SK-N-SH (cell line): ENCODE results near the gene IGSF9. TPM values are rescaled to one million over a fixed set of nuclear protein-coding genes. Genes with fewer than 3 reads are reported as not detected.
A peak's percentile ranks its signal among the peaks of the same experiment; 100 is the strongest.

ENCODE experiments used
- CTCF ChIA-PET: fragments of 300-600, 350-600 bp; formaldehyde crosslinking; extraction: SDS; loops from one replicate; lab custom pipeline; 2021; lab: Yijun Ruan, JAX
- POLR2A ChIA-PET: fragments of 350-600 bp; sonication (Branson Sonifier 250); formaldehyde crosslinking; extraction: SDS; loops from one replicate; lab custom pipeline; 2020; ENCODE audit warnings: antibody characterized with exemption, inconsistent platforms; lab: Yijun Ruan, JAX
- DNase-seq: peaks from one replicate; pipeline ENCODE4 v3.0.0; 2012
- H2AFZ ChIP-seq: fragments of 200-600 bp; sonication (generic); 2 replicates; pipeline ENCODE4 v1.8.1; 2016; ENCODE audit warnings: antibody characterized with exemption, mild to moderate bottlenecking, low read depth
- H3F3A ChIP-seq: fragments of 200-600 bp; sonication (generic); replicated peaks from 2 replicates; pipeline ENCODE3; 2016; ENCODE audit warnings: antibody characterized with exemption, mild to moderate bottlenecking; ENCODE audit not compliant: insufficient read depth
- H3K27ac ChIP-seq, 2 experiments: fragments of 200-500 bp in 1 of 2; fragments of 200-600 bp in 1 of 2; sonication (Bioruptor generic) in 1 of 2; sonication (generic), shearing (Covaris generic) in 1 of 2; 2 replicates each; pipeline versions ENCODE4 v1.5.1 to v1.6.1; 2014 to 2016; ENCODE audit warnings: low read depth in 2 of 2, inconsistent platforms in 1 of 2, low read length in 1 of 2, mild to moderate bottlenecking in 1 of 2, mixed read lengths in 1 of 2
- H3K27me3 ChIP-seq: fragments of 200-600 bp; sonication (generic), shearing (Covaris generic); 2 replicates; pipeline ENCODE4 v1.6.1; 2016; ENCODE audit warnings: mixed run types; ENCODE audit not compliant: insufficient read depth
- H3K36me3 ChIP-seq, 2 experiments: fragments of 200-500 bp in 1 of 2; fragments of 200-600 bp in 1 of 2; sonication (Bioruptor generic) in 1 of 2; sonication (generic) in 1 of 2; replicated peaks in 1 of 2; 2 replicates each; pipeline versions ENCODE3 to v1.5.1; 2014 to 2016; ENCODE audit warnings: low read length in 1 of 2, mild to moderate bottlenecking in 1 of 2; ENCODE audit not compliant: insufficient read depth in 2 of 2, control insufficient read depth in 1 of 2
- H3K4me1 ChIP-seq, 2 experiments: fragments of 200-500 bp in 1 of 2; fragments of 200-600 bp in 1 of 2; sonication (Bioruptor generic) in 1 of 2; sonication (generic), shearing (Covaris generic) in 1 of 2; 2 replicates each; pipeline versions ENCODE4 v1.5.1 to v1.6.1; 2014 to 2016; ENCODE audit warnings: low read depth in 1 of 2, low read length in 1 of 2, mixed run types in 1 of 2; ENCODE audit not compliant: insufficient read depth in 2 of 2, control insufficient read depth in 1 of 2
- H3K4me2 ChIP-seq: fragments of 200-600 bp; sonication (generic), shearing (Covaris generic); 2 replicates; pipeline ENCODE4 v1.6.1; 2017; ENCODE audit warnings: mixed run types
- H3K4me3 ChIP-seq, 2 experiments: fragments of 200-500 bp in 1 of 2; fragments of 200-600 bp in 1 of 2; sonication (Bioruptor generic) in 1 of 2; sonication (generic), shearing (Covaris generic) in 1 of 2; 2 replicates each; pipeline versions ENCODE4 v1.5.1 to v1.8.1; 2014 to 2016; ENCODE audit warnings: low read depth in 2 of 2, inconsistent platforms in 1 of 2, low read length in 1 of 2, mild to moderate bottlenecking in 1 of 2, mixed read lengths in 1 of 2, moderate library complexity in 1 of 2
- H3K79me2 ChIP-seq: fragments of 200-600 bp; sonication (generic); 2 replicates; pipeline ENCODE4 v1.8.1; 2017; ENCODE audit warnings: mild to moderate bottlenecking; ENCODE audit not compliant: insufficient read depth
- H3K9ac ChIP-seq: fragments of 200-600 bp; sonication (generic); 2 replicates; pipeline ENCODE4 v1.6.1; 2017; ENCODE audit warnings: mixed run types
- H3K9me2 ChIP-seq: fragments of 200-600 bp; sonication (generic); 2 replicates; pipeline ENCODE4 v1.6.1; 2017; ENCODE audit warnings: mixed run types
- H3K9me3 ChIP-seq: fragments of 200-600 bp; sonication (generic); 2 replicates; pipeline ENCODE4 v1.6.1; 2017; ENCODE audit warnings: mixed run types, mild to moderate bottlenecking, moderate library complexity
- H4K20me1 ChIP-seq: fragments of 200-600 bp; sonication (generic); 2 replicates; pipeline ENCODE4 v1.6.1; 2017; ENCODE audit warnings: mild to moderate bottlenecking, mixed run types; ENCODE audit not compliant: insufficient read depth
- EZH2phosphoT487 ChIP-seq: fragments of 200-600 bp; sonication (generic); IDR thresholded peaks from 2 replicates; pipeline ENCODE4 v1.6.1; 2017; ENCODE audit warnings: low read depth, mixed run types, mild to moderate bottlenecking, antibody characterized with exemption, moderate library complexity, borderline replicate concordance
- FOSL2 ChIP-seq: IDR thresholded peaks from 2 replicates; pipeline ENCODE4 v1.4.0; 2012; ENCODE audit warnings: low read depth, mild to moderate bottlenecking, moderate library complexity, borderline replicate concordance
- FOXJ3 ChIP-seq: sonication (generic); formaldehyde crosslinking; IDR thresholded peaks from 2 replicates; pipeline ENCODE4 v1.5.1; 2020; ENCODE audit warnings: mild to moderate bottlenecking, missing genetic modification reagents
- IRF3 ChIP-seq: fragments of 150-350 bp; IDR thresholded peaks from 2 replicates; pipeline ENCODE4 v1.6.1; 2016; ENCODE audit warnings: mild to moderate bottlenecking, low read depth, low read length
- MAX ChIP-seq: IDR thresholded peaks from 2 replicates; pipeline ENCODE4 v1.4.0; 2012; ENCODE audit warnings: low read depth
- MXI1 ChIP-seq: IDR thresholded peaks from 2 replicates; pipeline ENCODE4 v1.6.1; 2012; ENCODE audit warnings: mild to moderate bottlenecking, low read depth, low read length, improper control_type of control experiment
- NFIC ChIP-seq: IDR thresholded peaks from 2 replicates; pipeline ENCODE4 v1.4.0; 2012; ENCODE audit warnings: borderline replicate concordance
- NRF1 ChIP-seq: IDR thresholded peaks from 2 replicates; pipeline ENCODE4 v1.6.1; 2012; ENCODE audit warnings: low read depth, mild to moderate bottlenecking, low read length
- PBX3 ChIP-seq: IDR thresholded peaks from 2 replicates; pipeline ENCODE4; 2012
- POLR2AphosphoS5 ChIP-seq: IDR thresholded peaks from 2 replicates; pipeline ENCODE4 v1.6.1; 2012; ENCODE audit warnings: low read depth, low read length
- REST ChIP-seq: IDR thresholded peaks from 2 replicates; pipeline ENCODE4 v1.6.1; 2012; ENCODE audit warnings: mild to moderate bottlenecking, low read depth, low read length, moderate library complexity
- SIN3A ChIP-seq: IDR thresholded peaks from 2 replicates; pipeline ENCODE4 v1.6.1; 2012; ENCODE audit warnings: low read depth, mild to moderate bottlenecking, low read length, moderate library complexity, borderline replicate concordance
- SMC3 ChIP-seq: IDR thresholded peaks from 2 replicates; pipeline ENCODE4 v1.6.1; 2012; ENCODE audit warnings: low read depth, low read length, improper control_type of control experiment
- TAF1 ChIP-seq: IDR thresholded peaks from 2 replicates; pipeline ENCODE4 v1.6.1; 2012; ENCODE audit warnings: low read depth, mild to moderate bottlenecking, low read length, moderate library complexity, borderline replicate concordance
- TEAD4 ChIP-seq: IDR thresholded peaks from 2 replicates; pipeline ENCODE4 v1.4.0; 2012; ENCODE audit warnings: mild to moderate bottlenecking, borderline replicate concordance; ENCODE audit not compliant: insufficient read depth
- YY1 ChIP-seq: IDR thresholded peaks from 2 replicates; pipeline ENCODE4 v1.4.0; 2012; ENCODE audit warnings: low read depth, mild to moderate bottlenecking
- ZBTB33 ChIP-seq: IDR thresholded peaks from 2 replicates; pipeline ENCODE4 v1.4.0; 2012; ENCODE audit warnings: low read depth, borderline replicate concordance
- WGBS: methylation state at CpG from one replicate; pipeline ENCODE4 v1.1.6; 2017; ENCODE audit warnings: low lambda C conversion rate; 5-methylcytosine and 5-hydroxymethylcytosine counted together
- polyA plus RNA-seq, 3 experiments: library from polyadenylated mRNA; depleted of rRNA; stranded (reverse); fragments of >200 nt; gene quantifications; 2 replicates each; pipeline ENCODE4 v1.2.3, GENCODE V29; 2012

Gene IGSF9
- polyA plus RNA-seq, 1 of the 3 experiments (the other 2 are of a cell fraction): 2.4 TPM

GRCh38 chr1:159924791-159925718 is 20.4 kb downstream of the IGSF9 start, which contains the start of gene TAGLN2 (continued):
- TF ChIP-seq TAF1: peak; percentile 98
- no peak for TF ChIP-seq SMC3
- TF ChIP-seq NRF1: no peak
- peak; percentile 80 for TF ChIP-seq MXI1
- no peak for TF ChIP-seq FOXJ3 (CRISPR knock-in tag)
- TF ChIP-seq TEAD4: 0 out of 2 replicates have a peak, but pooled peaks have one; percentile 34
- peak; percentile 94; the same call in 1 of the 2 replicates for TF ChIP-seq SIN3A

GRCh38 chr1:159924025-159924790 is 21.2 kb downstream of the IGSF9 start:
- Histone ChIP-seq H3K27ac (peak overlapping the region; percentile 73 to 97; a peak in 3 of 4 replicates), H3K9ac (peak overlapping the region; percentile 100), H3K4me3 (peak overlapping the region; percentile 91 to 97), H3K27me3 (no peaks in the 10 kb centered on the region), H3K9me3 (no peaks in the 10 kb centered on the region), H2AFZ (no peak overlapping the region), H3K79me2 (peaks cover 71% of the 10 kb centered on the region), H3K36me3 (peaks cover 15 to 17% of the 10 kb centered on the region in 2 experiments), H3K9me2 (no peaks in the 10 kb centered on the region), H3K4me2 (peak overlapping the region; percentile 93), H3F3A (peaks cover 15% of the 10 kb centered on the region), H3K4me1 (peaks cover 23 to 35% of the 10 kb centered on the region in 2 experiments; a peak in 3 of 4 replicates), H4K20me1 (peaks cover 43% of the 10 kb centered on the region)
- peak; percentile 91 for DNase-seq
- ChIA-PET POLR2A (interaction anchor here (0.6 to 1.1 kb wide), 2 partner anchors 9 to 22 kb away, joined by 3 read pairs; partner anchors contain the start of gene IGSF9), CTCF (interaction anchor here (0.7 to 22.3 kb wide), 9 partner anchors 10 to 415 kb away, joined by 3 to 460 read pairs (median 5); partner anchors contain the start of gene IGSF9)
- WGBS: 12% methylated on average over 10 of the region's 31 CpGs
- peak; percentile 89 for TF ChIP-seq NFIC
- no peak for TF ChIP-seq YY1
- no peak for TF ChIP-seq IRF3
- TF ChIP-seq TAF1: 0 out of 2 replicates have a peak, but pooled peaks have one; percentile 28
- no peak for TF ChIP-seq POLR2AphosphoS5
- TF ChIP-seq TEAD4: 0 out of 2 replicates have a peak, but pooled peaks have one; percentile 38
- TF ChIP-seq FOSL2: peak; percentile 97
- no peak for TF ChIP-seq EZH2phosphoT487
- peak; percentile 72; the same call in 1 of the 2 replicates for TF ChIP-seq SIN3A
- 0 out of 2 replicates have a peak, but pooled peaks have one; percentile 49 for TF ChIP-seq PBX3
- no peak for TF ChIP-seq MAX
- TF ChIP-seq ZBTB33: no peak
- peak; percentile 41; the same call in 1 of the 2 replicates for TF ChIP-seq REST
- TF ChIP-seq NRF1: no peak
